ENCODE measurements around the gene BNIPL. TPM values are rescaled to one million over a fixed set of nuclear protein-coding genes. Genes with fewer than 3 reads are reported as not detected.

The BNIPL gene
- total RNA-seq, 1 donor from 2014 or later = 27.7 TPM

- Mint-ChIP-seq H3K4me3 (peak overlapping the region; percentile 64), H3K36me3 (peaks cover 8% of the 10 kb centered on the region), H3K4me1 (ENCODE audit: unreplicated experiment) (peaks cover 5% of the 10 kb centered on the region), H3K27me3 (no peaks in the 10 kb centered on the region), H3K9me3 (no peaks in the 10 kb centered on the region), H3K27ac (peak overlapping the region; percentile 31)
- no peak for DNase-seq (ENCODE audit: extremely low spot score, unreplicated experiment)
- no peak for TF ChIP-seq CTCF (conservative IDR thresholded peaks at IDR 0.05)
Observed at GRCh38 chr1:151049458-151049857, 13.1 kb downstream of the BNIPL start.

GRCh38 chr1:151050051-151050688, 13.8 kb downstream of the BNIPL start:
- H3K27me3 Mint-ChIP-seq = no peaks in the 10 kb centered on the region
- H3K4me3 Mint-ChIP-seq = peak overlapping the region; percentile 64
- no peaks in the 10 kb centered on the region for H3K9me3 Mint-ChIP-seq

GRCh38 chr1:151051356-151052009, 15.1 kb downstream of the BNIPL start:
- Mint-ChIP-seq H3K27me3 (no peaks in the 10 kb centered on the region), H3K36me3 (peaks cover 20% of the 10 kb centered on the region), H3K4me3 (no peak overlapping the region), H3K9me3 (no peaks in the 10 kb centered on the region), H3K27ac (peak overlapping the region; percentile 71), H3K4me1 (ENCODE audit: unreplicated experiment) (peaks cover 17% of the 10 kb centered on the region)
- no peak for TF ChIP-seq CTCF (conservative IDR thresholded peaks at IDR 0.05)
- no peak for DNase-seq (ENCODE audit: extremely low spot score, unreplicated experiment)

More at GRCh38 chr1:151050051-151050688, 13.8 kb downstream of the BNIPL start:
- Mint-ChIP-seq H3K36me3 (peaks cover 13% of the 10 kb centered on the region), H3K27ac (peak overlapping the region; percentile 71), H3K4me1 (ENCODE audit: unreplicated experiment) (peaks cover 9% of the 10 kb centered on the region)
- DNase-seq (ENCODE audit: extremely low spot score, unreplicated experiment) = no peak
- no peak for TF ChIP-seq CTCF (conservative IDR thresholded peaks at IDR 0.05)

GRCh38 chr1:151054971-151055547, 18.7 kb downstream of the BNIPL start:
- H3K36me3 Mint-ChIP-seq = peaks cover 25% of the 10 kb centered on the region
- H3K27me3 Mint-ChIP-seq = no peaks in the 10 kb centered on the region
- DNase-seq (ENCODE audit: extremely low spot score, unreplicated experiment) = no peak
- H3K4me1 Mint-ChIP-seq (ENCODE audit: unreplicated experiment) = peaks cover 28% of the 10 kb centered on the region
- no peaks in the 10 kb centered on the region for H3K9me3 Mint-ChIP-seq
- H3K27ac Mint-ChIP-seq = peak overlapping the region; percentile 79
- H3K4me3 Mint-ChIP-seq = peak overlapping the region; percentile 59
- no peak for TF ChIP-seq CTCF (conservative IDR thresholded peaks at IDR 0.05)

GRCh38 chr1:151055581-151055980, 19.2 kb downstream of the BNIPL start:
- DNase-seq (ENCODE audit: extremely low spot score, unreplicated experiment) = no peak
- H3K36me3 Mint-ChIP-seq = peaks cover 25% of the 10 kb centered on the region
- peaks cover 28% of the 10 kb centered on the region for H3K4me1 Mint-ChIP-seq (ENCODE audit: unreplicated experiment)
- H3K27ac Mint-ChIP-seq = peak overlapping the region; percentile 79
- H3K4me3 Mint-ChIP-seq = peak overlapping the region; percentile 59
- no peaks in the 10 kb centered on the region for H3K27me3 Mint-ChIP-seq
- no peaks in the 10 kb centered on the region for H3K9me3 Mint-ChIP-seq
- no peak for TF ChIP-seq CTCF (conservative IDR thresholded peaks at IDR 0.05)
